ENCODE results near the gene CRTC2.

The CRTC2 gene

GRCh38 chr1:153956997-153957715 lies 1.3 kb downstream of the CRTC2 start:
- no peak for DNase-seq (ENCODE audit: low read depth)
- peak overlapping the region; percentile 92 for H3K4me3 ChIP-seq (ENCODE audit: low read depth, low read length)
- TF ChIP-seq, protein P1, sequence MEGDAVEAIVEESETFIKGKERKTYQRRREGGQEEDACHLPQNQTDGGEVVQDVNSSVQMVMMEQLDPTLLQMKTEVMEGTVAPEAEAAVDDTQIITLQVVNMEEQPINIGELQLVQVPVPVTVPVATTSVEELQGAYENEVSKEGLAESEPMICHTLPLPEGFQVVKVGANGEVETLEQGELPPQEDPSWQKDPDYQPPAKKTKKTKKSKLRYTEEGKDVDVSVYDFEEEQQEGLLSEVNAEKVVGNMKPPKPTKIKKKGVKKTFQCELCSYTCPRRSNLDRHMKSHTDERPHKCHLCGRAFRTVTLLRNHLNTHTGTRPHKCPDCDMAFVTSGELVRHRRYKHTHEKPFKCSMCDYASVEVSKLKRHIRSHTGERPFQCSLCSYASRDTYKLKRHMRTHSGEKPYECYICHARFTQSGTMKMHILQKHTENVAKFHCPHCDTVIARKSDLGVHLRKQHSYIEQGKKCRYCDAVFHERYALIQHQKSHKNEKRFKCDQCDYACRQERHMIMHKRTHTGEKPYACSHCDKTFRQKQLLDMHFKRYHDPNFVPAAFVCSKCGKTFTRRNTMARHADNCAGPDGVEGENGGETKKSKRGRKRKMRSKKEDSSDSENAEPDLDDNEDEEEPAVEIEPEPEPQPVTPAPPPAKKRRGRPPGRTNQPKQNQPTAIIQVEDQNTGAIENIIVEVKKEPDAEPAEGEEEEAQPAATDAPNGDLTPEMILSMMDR (IDR thresholded peaks at IDR 0.05; ENCODE audit: control insufficient read depth, extremely low read depth, insufficient read depth) = no peak

GRCh38 chr1:153954826-153955225 lies 3.6 kb downstream of the CRTC2 start:
- no peak overlapping the region for H3K4me3 ChIP-seq (ENCODE audit: low read depth, low read length)
- DNase-seq (ENCODE audit: low read depth) = no peak
- TF ChIP-seq, protein P1 (IDR thresholded peaks at IDR 0.05; ENCODE audit: control insufficient read depth, extremely low read depth, insufficient read depth) = no peak

DNA sequence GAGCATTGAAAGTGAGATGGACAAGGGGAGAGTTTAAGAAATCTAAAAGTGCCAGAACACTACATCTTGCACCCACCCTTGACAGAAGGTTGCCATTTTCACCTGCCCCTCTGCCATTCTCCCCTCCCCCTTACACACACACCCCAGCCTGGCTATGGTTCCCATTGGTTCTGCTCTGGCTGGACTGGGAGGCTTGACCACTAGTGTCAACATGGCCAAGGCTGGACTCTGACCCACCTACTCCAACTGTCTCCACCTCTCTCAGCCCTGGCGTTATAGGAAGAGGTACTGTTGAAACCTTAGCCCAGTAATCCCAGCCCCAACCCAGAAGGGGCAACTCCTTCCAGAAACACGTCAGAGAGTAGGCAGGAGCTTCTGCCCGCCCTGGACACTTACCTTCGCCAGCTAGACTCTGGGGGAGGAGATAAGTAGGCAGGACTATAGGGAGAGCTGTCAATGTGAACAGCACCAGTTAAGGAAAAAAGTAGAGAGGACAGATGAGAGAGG lies 4.5 kb downstream of the CRTC2 start:
- H3K4me3 ChIP-seq (ENCODE audit: low read depth, low read length) = no peak overlapping the region
- TF ChIP-seq, protein P1 (IDR thresholded peaks at IDR 0.05; ENCODE audit: control insufficient read depth, extremely low read depth, insufficient read depth) = no peak
- no peak for DNase-seq (ENCODE audit: low read depth)

DNA sequence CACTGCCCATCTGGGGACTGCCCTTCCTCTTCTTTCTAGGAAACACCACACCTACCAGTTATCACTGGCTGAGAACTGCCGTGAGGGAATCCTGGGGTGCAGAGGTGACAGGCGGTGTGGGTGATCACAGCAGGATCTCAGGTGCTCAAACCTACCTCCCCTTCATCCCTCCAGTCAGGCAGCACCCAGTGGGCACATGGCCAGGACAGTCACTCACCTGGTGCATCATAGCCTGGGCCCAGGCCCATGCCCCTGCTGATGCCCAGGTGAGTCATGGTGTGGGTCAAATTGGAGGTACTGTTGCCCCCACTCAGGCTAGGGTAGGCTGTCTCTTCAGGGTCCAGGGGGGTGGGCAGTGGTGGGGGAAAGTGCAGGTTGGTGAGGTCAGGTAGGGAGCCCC lies 6.6 kb downstream of the CRTC2 start:
- no peak for DNase-seq (ENCODE audit: low read depth)
- no peak overlapping the region for H3K4me3 ChIP-seq (ENCODE audit: low read depth, low read length)
- TF ChIP-seq, protein P1 (IDR thresholded peaks at IDR 0.05; ENCODE audit: control insufficient read depth, extremely low read depth, insufficient read depth) = no peak

GRCh38 chr1:153951183-153951582 lies 7.2 kb downstream of the CRTC2 start:
- DNase-seq (ENCODE audit: low read depth) = no peak
- TF ChIP-seq, protein P1 (IDR thresholded peaks at IDR 0.05; ENCODE audit: control insufficient read depth, extremely low read depth, insufficient read depth) = no peak
- no peak overlapping the region for H3K4me3 ChIP-seq (ENCODE audit: low read depth, low read length)

GRCh38 chr1:153946622-153947241 lies 11.7 kb downstream of the CRTC2 start, which contains the start of gene DENND4B:
Gene DENND4B, minus strand, starts transcription at chr1:153946718. Its CDS starts 2,344 bp downstream, at chr1:153944374.
- TF ChIP-seq, protein P1 (IDR thresholded peaks at IDR 0.05; ENCODE audit: control insufficient read depth, extremely low read depth, insufficient read depth) = peak; percentile 93
- no peak for DNase-seq (ENCODE audit: low read depth)
- peak within 1 kb of the TSS; percentile 80 for H3K4me3 ChIP-seq (ENCODE audit: low read depth, low read length)
